GM19452 (cell line): Measurements from ENCODE around the gene DTYMK.
"Not testable (repeated sequence)": the region's sequence is repeated elsewhere in the genome, so short reads cannot be mapped to it uniquely, and the experiment has no call there.

Experiments
- ATAC-seq: cut with Tn5 transposase; IDR thresholded peaks from one replicate; pipeline ENCODE4 v1.9.1; 2021; ENCODE audit not compliant: unreplicated experiment

The DTYMK gene

GRCh38 chr2:241686650-241687425 lies at the start of gene DTYMK:
Gene DTYMK (minus strand): TSS chr2:241686815. CDS start chr2:241686783, 32 bp downstream.
- peak; percentile 93 for ATAC-seq

- no peak for ATAC-seq
Observed at GRCh38 chr2:241736111-241736510, 49.5 kb upstream of the DTYMK start.

- ATAC-seq = peak; percentile 70
Observed at GRCh38 chr2:241734467-241735208, 48.0 kb upstream of the DTYMK start, which contains the start of gene D2HGDH. Gene D2HGDH (plus strand): TSS chr2:241734630. CDS start chr2:241735225, 595 bp downstream.

- ATAC-seq = peak; percentile 26
Observed at GRCh38 chr2:241734208-241734466, 47.5 kb upstream of the DTYMK start.

GRCh38 chr2:241733391-241734207 lies 47.0 kb upstream of the DTYMK start:
- ATAC-seq = no peak

GRCh38 chr2:241732513-241733186 lies 46.0 kb upstream of the DTYMK start:
- not testable (repeated sequence) for ATAC-seq

GRCh38 chr2:241730671-241731293 lies 44.2 kb upstream of the DTYMK start:
- no peak for ATAC-seq

GRCh38 chr2:241729868-241730267 lies 43.3 kb upstream of the DTYMK start:
- no peak for ATAC-seq

- ATAC-seq = no peak
Observed at GRCh38 chr2:241728627-241729026, 42.0 kb upstream of the DTYMK start.

- no peak for ATAC-seq
Observed at GRCh38 chr2:241728000-241728399, 41.4 kb upstream of the DTYMK start.

GRCh38 chr2:241726459-241726858 lies 39.8 kb upstream of the DTYMK start:
- ATAC-seq = no peak

GRCh38 chr2:241724975-241725870 lies 38.6 kb upstream of the DTYMK start:
- no peak for ATAC-seq

GRCh38 chr2:241724259-241724974 lies 37.8 kb upstream of the DTYMK start:
- ATAC-seq = no peak

- no peak for ATAC-seq
Observed at GRCh38 chr2:241722896-241723454, 36.4 kb upstream of the DTYMK start.

- ATAC-seq = no peak
Observed at GRCh38 chr2:241721852-241722251, 35.2 kb upstream of the DTYMK start.

- no peak for ATAC-seq
Observed at GRCh38 chr2:241720560-241720959, 33.9 kb upstream of the DTYMK start.

- ATAC-seq = no peak
Observed at GRCh38 chr2:241720099-241720498, 33.5 kb upstream of the DTYMK start.

GRCh38 chr2:241719093-241719492 lies 32.5 kb upstream of the DTYMK start:
- ATAC-seq = no peak

- no peak for ATAC-seq
Observed at GRCh38 chr2:241708879-241709278, 22.3 kb upstream of the DTYMK start.
